Peyer's patch (tissue), 4 donors: ENCODE measurements around the gene MTERF4. TPM values are rescaled to one million over a fixed set of nuclear protein-coding genes. Genes with fewer than 3 reads are reported as not detected.
A peak's percentile ranks its signal among the peaks of the same experiment; 100 is the strongest.

Source experiments
- DNase-seq, 3 donors: peaks; one replicate each; pipeline ENCODE4 v3.0.0-alpha.2; 2017 to 2019
- H3K27ac ChIP-seq, 4 donors: fragments of 200-600 bp; sonication (generic); one replicate each; pipeline ENCODE4 v1.5.1; 2016 to 2019
- H3K27me3 ChIP-seq, 2 donors: fragments of 200-600 bp; sonication (generic); one replicate each; pipeline ENCODE4 v1.5.1; 2019
- H3K36me3 ChIP-seq, 3 donors: fragments of 200-600 bp; sonication (generic); one replicate each; pipeline ENCODE4 v1.5.1; 2016 to 2019
- H3K4me1 ChIP-seq, 4 donors: fragments of 200-600 bp; sonication (generic); one replicate each; pipeline ENCODE4 v1.5.1; 2016 to 2019
- H3K4me3 ChIP-seq, 4 donors: fragments of 200-600 bp; sonication (generic); 1 replicate in 3 of 4; 2 replicates in 1 of 4; pipeline ENCODE4 v1.5.1; 2016 to 2019; ENCODE audit warnings: mild to moderate bottlenecking in 1 of 4
- H3K9me3 ChIP-seq, 4 donors: fragments of 200-600 bp; sonication (generic); one replicate each; pipeline ENCODE4 v1.5.1; 2016 to 2019; ENCODE audit warnings: mild to moderate bottlenecking in 1 of 4
- CTCF ChIP-seq, 6 experiments: fragments of 450-650 bp in 4 of 6; fragments of 200-600 bp in 2 of 6; sonication (generic) in 1 of 6; IDR thresholded peaks; one replicate each; pipeline ENCODE4 v1.5.1; 2017 to 2019; ENCODE audit warnings: antibody characterized with exemption in 6 of 6, mild to moderate bottlenecking in 3 of 6, moderate library complexity in 1 of 6
- POLR2A ChIP-seq, 2 donors: fragments of 450-650 bp; IDR thresholded peaks; one replicate each; pipeline ENCODE4 v1.5.1; 2017; ENCODE audit warnings: antibody characterized with exemption in 2 of 2, mild to moderate bottlenecking in 2 of 2, moderate library complexity in 2 of 2
- total RNA-seq, 4 donors: library from RNA; depleted of rRNA; stranded (reverse); fragments of >200 nt; gene quantifications; one replicate each; pipeline ENCODE4 v1.1.0, GENCODE V29; 2016

MTERF4 gene
- total RNA-seq, 4 donors from 2014 or later: 28.9 to 55.4 (median 47.9) TPM

DNA sequence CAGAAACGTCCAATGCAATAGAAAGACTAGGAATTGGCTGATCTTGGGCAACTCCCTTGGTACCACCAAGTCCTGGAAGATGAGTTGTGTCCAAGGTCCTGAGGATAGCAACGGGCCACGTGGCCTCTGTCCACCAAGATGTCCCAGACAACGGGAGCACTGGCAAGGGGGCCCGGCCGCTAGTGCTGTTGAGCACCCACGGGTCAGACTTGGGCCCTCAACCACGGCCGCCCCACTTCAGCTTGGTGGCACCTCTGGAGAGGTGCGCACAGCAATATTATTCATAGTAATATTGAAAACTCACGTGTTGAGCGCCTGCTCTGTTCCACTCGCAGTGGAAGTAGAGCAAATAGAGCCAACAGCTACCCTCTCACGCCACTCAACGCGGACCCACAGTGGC lies 28.2 kb upstream of the MTERF4 start:
- no peak overlapping the region for H3K27ac ChIP-seq
- no peak overlapping the region for H3K4me3 ChIP-seq
- no peaks in the 10 kb centered on the region for H3K9me3 ChIP-seq
- H3K36me3 ChIP-seq: no peaks in the 10 kb centered on the region
- peaks cover 0 to 4% (median 0%) of the 10 kb centered on the region in 4 donors for H3K4me1 ChIP-seq
- DNase-seq: peak in 1 of 3 donors; percentile 41
- TF ChIP-seq POLR2A (IDR thresholded peaks at IDR 0.05) (no peak), CTCF (IDR thresholded peaks at IDR 0.05) (no peak)
- H3K27me3 ChIP-seq: no peaks in the 10 kb centered on the region

- Histone ChIP-seq H3K4me1 (peaks cover 0 to 4% (median 0%) of the 10 kb centered on the region in 4 donors), H3K36me3 (no peaks in the 10 kb centered on the region), H3K4me3 (no peak overlapping the region), H3K27me3 (no peaks in the 10 kb centered on the region), H3K9me3 (no peaks in the 10 kb centered on the region), H3K27ac (peak overlapping the region in 1 of 4 donors; percentile 25)
- no peak for TF ChIP-seq CTCF (IDR thresholded peaks at IDR 0.05)
- DNase-seq: peak in 2 of 3 donors; percentile 29 to 35
Observed at GRCh38 chr2:241129086-241129871, 27.2 kb upstream of the MTERF4 start.

GRCh38 chr2:241128266-241128665 lies 26.2 kb upstream of the MTERF4 start:
- H3K9me3 ChIP-seq: no peaks in the 10 kb centered on the region
- no peak overlapping the region for H3K4me3 ChIP-seq
- H3K27me3 ChIP-seq: no peaks in the 10 kb centered on the region
- H3K36me3 ChIP-seq: no peaks in the 10 kb centered on the region
- H3K27ac ChIP-seq: peak overlapping the region in 2 of 4 donors; percentile 29 to 63
- peaks cover 0 to 4% (median 0%) of the 10 kb centered on the region in 4 donors for H3K4me1 ChIP-seq
- peak in 1 of 3 donors; percentile 35 for DNase-seq
- no peak for TF ChIP-seq POLR2A (IDR thresholded peaks at IDR 0.05)
- no peak for TF ChIP-seq CTCF (IDR thresholded peaks at IDR 0.05)

- peaks cover 0 to 4% (median 0%) of the 10 kb centered on the region in 4 donors for H3K4me1 ChIP-seq
- no peaks in the 10 kb centered on the region for H3K9me3 ChIP-seq
- peak overlapping the region in 1 of 4 donors; percentile 63 for H3K27ac ChIP-seq
- peak in 2 of 3 donors; percentile 43 to 44 for DNase-seq
- no peak overlapping the region for H3K4me3 ChIP-seq
- TF ChIP-seq CTCF (IDR thresholded peaks at IDR 0.05): no peak
- H3K36me3 ChIP-seq: no peaks in the 10 kb centered on the region
- H3K27me3 ChIP-seq: no peaks in the 10 kb centered on the region
Observed at GRCh38 chr2:241126771-241127202, 24.7 kb upstream of the MTERF4 start.

GRCh38 chr2:241126201-241126611 lies 24.1 kb upstream of the MTERF4 start:
- Histone ChIP-seq H3K36me3 (no peaks in the 10 kb centered on the region), H3K27ac (peak overlapping the region in 1 of 4 donors; percentile 31), H3K27me3 (no peaks in the 10 kb centered on the region), H3K4me3 (no peak overlapping the region), H3K9me3 (no peaks in the 10 kb centered on the region), H3K4me1 (peaks cover 0 to 4% (median 0%) of the 10 kb centered on the region in 4 donors)
- no peak for TF ChIP-seq CTCF (IDR thresholded peaks at IDR 0.05)
- TF ChIP-seq POLR2A (IDR thresholded peaks at IDR 0.05): no peak
- peak in 2 of 3 donors; percentile 30 to 43 for DNase-seq
